ENCODE data around the gene MYL12A. TPM values are rescaled to one million over a fixed set of nuclear protein-coding genes. Genes with fewer than 3 reads are reported as not detected.

The MYL12A gene
- total RNA-seq, 1 experiment from 2014 or later = 314 TPM

DNA sequence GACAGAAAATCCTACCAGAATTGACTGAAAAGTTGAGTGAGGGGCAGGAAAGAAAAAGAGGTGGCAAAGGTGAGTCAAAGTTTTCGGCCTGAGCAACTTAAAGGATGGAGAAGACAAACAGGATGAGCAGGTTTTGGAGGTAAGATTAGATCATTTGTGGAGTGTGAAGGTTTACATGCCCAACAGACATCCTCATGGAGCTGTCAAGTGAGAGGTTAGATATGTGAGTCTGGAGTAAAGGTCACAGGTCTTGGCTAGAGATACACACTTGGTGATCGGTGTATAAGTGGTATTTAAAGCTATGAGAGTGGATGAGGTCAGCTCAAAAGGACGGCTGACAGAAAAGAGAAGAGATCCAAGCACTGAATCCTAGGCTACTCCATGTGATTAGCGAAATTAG lies 11.1 kb upstream of the MYL12A start:
- ChIA-PET CTCF (no interaction called here), POLR2A (no interaction called here), RAD21 (ENCODE audit: low non-redundant PET in 1 of 2, low total read pairs in 2 of 2, uncharacterized antibody in 2 of 2, unreplicated experiment in 2 of 2) (no interaction called here)
- Histone ChIP-seq H3K4me2 (ENCODE audit: low read length) (no peak overlapping the region), H3K27ac (ENCODE audit: low read depth, low read length) (no peak overlapping the region), H3K36me3 (ENCODE audit: control insufficient read depth in 1 of 2, insufficient read depth in 2 of 2, low read length in 2 of 2) (no peaks in the 10 kb centered on the region), H2AFZ (ENCODE audit: low read depth, low read length, poor library complexity, severe bottlenecking) (no peak overlapping the region), H3K79me2 (ENCODE audit: insufficient read depth, low read length) (no peaks in the 10 kb centered on the region), H3K4me1 (ENCODE audit: control insufficient read depth in 1 of 2, insufficient read depth in 2 of 2, low read length in 2 of 2) (peaks cover 2 to 7% of the 10 kb centered on the region in 2 experiments; a peak in 1 of 4 replicates), H3K9me2 (ENCODE audit: insufficient read depth) (no peaks in the 10 kb centered on the region), H3K9ac (ENCODE audit: low read length) (no peak overlapping the region), H4K20me1 (ENCODE audit: insufficient read depth) (no peaks in the 10 kb centered on the region), H3K27me3 (ENCODE audit: insufficient read depth, low read length) (no peaks in the 10 kb centered on the region), H3K9me3 (ENCODE audit: control insufficient read depth in 1 of 2, insufficient read depth in 1 of 2, low read depth in 1 of 2, low read length in 2 of 2) (no peaks in the 10 kb centered on the region), H3K4me3 (replicated peaks in 1 of 2; ENCODE audit: low read depth in 1 of 2, low read length in 2 of 2) (no peak overlapping the region)
- ATAC-seq (no peak), DNase-seq (ENCODE audit: low read depth, low spot score) (no peak)
- no TSS peak for BruUV-seq (replicated peaks)
- intact Hi-C loops (cut with micrococcal nuclease) = no loop called here
- TF ChIP-seq SRF (IDR thresholded peaks at IDR 0.05; ENCODE audit: low read depth) (no peak), ZNF274 (IDR thresholded peaks at IDR 0.05; ENCODE audit: low read depth, low read length) (no peak), ELF1 (IDR thresholded peaks at IDR 0.05; ENCODE audit: borderline replicate concordance, low read depth) (no peak), POLR2A (IDR thresholded peaks at IDR 0.05; ENCODE audit: borderline replicate concordance, extremely low read depth, insufficient read depth, insufficient read length) (no peak), RAD21 (IDR thresholded peaks at IDR 0.05; ENCODE audit: low read depth) (no peak), TCF7L2 (IDR thresholded peaks at IDR 0.05; ENCODE audit: borderline replicate concordance, extremely low read depth, insufficient read depth, insufficient read length) (no peak), SP1 (IDR thresholded peaks at IDR 0.05; ENCODE audit: low read depth) (no peak), CBX3 (IDR thresholded peaks at IDR 0.05; ENCODE audit: low read depth) (no peak), JUND (IDR thresholded peaks at IDR 0.05) (no peak)
- TF ChIP-seq, protein P1, sequence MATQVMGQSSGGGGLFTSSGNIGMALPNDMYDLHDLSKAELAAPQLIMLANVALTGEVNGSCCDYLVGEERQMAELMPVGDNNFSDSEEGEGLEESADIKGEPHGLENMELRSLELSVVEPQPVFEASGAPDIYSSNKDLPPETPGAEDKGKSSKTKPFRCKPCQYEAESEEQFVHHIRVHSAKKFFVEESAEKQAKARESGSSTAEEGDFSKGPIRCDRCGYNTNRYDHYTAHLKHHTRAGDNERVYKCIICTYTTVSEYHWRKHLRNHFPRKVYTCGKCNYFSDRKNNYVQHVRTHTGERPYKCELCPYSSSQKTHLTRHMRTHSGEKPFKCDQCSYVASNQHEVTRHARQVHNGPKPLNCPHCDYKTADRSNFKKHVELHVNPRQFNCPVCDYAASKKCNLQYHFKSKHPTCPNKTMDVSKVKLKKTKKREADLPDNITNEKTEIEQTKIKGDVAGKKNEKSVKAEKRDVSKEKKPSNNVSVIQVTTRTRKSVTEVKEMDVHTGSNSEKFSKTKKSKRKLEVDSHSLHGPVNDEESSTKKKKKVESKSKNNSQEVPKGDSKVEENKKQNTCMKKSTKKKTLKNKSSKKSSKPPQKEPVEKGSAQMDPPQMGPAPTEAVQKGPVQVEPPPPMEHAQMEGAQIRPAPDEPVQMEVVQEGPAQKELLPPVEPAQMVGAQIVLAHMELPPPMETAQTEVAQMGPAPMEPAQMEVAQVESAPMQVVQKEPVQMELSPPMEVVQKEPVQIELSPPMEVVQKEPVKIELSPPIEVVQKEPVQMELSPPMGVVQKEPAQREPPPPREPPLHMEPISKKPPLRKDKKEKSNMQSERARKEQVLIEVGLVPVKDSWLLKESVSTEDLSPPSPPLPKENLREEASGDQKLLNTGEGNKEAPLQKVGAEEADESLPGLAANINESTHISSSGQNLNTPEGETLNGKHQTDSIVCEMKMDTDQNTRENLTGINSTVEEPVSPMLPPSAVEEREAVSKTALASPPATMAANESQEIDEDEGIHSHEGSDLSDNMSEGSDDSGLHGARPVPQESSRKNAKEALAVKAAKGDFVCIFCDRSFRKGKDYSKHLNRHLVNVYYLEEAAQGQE (IDR thresholded peaks at IDR 0.05; ENCODE audit: low read depth) = no peak
- TF ChIP-seq, protein P2, sequence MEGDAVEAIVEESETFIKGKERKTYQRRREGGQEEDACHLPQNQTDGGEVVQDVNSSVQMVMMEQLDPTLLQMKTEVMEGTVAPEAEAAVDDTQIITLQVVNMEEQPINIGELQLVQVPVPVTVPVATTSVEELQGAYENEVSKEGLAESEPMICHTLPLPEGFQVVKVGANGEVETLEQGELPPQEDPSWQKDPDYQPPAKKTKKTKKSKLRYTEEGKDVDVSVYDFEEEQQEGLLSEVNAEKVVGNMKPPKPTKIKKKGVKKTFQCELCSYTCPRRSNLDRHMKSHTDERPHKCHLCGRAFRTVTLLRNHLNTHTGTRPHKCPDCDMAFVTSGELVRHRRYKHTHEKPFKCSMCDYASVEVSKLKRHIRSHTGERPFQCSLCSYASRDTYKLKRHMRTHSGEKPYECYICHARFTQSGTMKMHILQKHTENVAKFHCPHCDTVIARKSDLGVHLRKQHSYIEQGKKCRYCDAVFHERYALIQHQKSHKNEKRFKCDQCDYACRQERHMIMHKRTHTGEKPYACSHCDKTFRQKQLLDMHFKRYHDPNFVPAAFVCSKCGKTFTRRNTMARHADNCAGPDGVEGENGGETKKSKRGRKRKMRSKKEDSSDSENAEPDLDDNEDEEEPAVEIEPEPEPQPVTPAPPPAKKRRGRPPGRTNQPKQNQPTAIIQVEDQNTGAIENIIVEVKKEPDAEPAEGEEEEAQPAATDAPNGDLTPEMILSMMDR (IDR thresholded peaks at IDR 0.05 in 2 of 3, conservative IDR thresholded peaks at IDR 0.05 in 1 of 3; ENCODE audit: borderline replicate concordance in 1 of 3, insufficient read depth in 1 of 3, low read depth in 2 of 3, low read length in 2 of 3) = no peak

Measured in HCT116 (cell line).